ENCODE data around the gene KLHL8.

KLHL8 gene

GRCh38 chr4:87220094-87220822, at the start of gene KLHL8:
TSS of gene KLHL8 (minus strand) at chr4:87220618. CDS start at chr4:87195539, 25,079 bp downstream.
- no peak for FAIRE-seq

GRCh38 chr4:87270144-87270543, 49.7 kb upstream of the KLHL8 start:
- no peak for FAIRE-seq

GRCh38 chr4:87268411-87268810, 48.0 kb upstream of the KLHL8 start:
- no peak for FAIRE-seq

DNA sequence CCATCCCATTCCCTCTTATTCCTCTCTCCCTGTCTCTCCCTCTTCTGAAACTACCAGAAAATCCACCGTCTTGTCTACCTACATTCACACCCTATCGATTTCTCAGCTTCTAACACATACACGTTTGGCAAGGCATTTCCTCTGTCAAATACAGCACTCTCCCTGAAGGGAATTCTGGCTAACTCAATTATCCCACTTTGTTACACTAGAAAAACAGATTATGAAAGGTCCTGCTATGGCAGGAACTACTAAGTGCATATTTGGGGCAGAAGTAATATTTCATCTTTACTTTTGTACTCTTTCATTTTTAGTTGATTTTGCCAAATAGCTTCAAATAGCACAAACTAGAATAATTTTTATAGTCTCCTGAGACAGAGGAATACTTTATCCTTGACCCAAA, 46.6 kb upstream of the KLHL8 start:
- no peak for FAIRE-seq

DNA sequence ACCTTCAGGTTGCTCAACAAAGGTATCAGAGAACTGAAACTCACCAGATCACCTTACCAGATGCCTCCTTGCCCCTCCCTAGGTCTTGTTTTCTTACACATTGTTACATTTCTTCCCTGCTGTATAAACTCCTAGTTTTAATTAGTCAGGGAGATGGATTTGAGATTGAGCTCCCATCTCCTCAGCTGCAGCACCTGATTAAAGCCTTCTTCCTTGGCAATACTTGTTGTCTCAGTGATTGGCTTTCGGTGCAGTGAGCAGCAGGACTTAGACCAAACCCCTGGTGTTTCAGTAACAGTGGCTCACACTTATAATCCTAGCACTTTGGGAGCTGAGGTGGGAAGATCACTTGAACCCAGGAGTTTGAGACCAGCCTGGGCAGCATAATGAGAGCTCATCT, 42.5 kb upstream of the KLHL8 start:
- FAIRE-seq: no peak

DNA sequence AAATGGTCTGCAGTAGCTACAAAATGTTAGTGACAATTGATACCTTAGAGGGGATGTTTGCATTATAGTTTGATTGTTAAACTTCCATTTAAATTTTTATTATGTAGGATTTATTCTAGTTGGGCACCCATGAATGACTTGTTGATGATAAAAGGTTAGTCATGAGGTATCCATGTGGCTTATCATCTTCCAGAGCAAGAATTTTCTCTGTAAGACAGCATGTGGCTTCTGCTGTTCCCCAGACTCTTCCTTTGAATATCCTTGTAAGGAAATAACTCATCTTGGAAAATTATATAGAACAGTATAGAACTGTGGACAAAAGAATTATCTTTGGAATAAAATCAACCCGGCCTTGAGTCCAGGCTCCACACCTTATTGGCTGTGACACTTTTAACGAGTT, 40.1 kb upstream of the KLHL8 start:
- no peak for FAIRE-seq

DNA sequence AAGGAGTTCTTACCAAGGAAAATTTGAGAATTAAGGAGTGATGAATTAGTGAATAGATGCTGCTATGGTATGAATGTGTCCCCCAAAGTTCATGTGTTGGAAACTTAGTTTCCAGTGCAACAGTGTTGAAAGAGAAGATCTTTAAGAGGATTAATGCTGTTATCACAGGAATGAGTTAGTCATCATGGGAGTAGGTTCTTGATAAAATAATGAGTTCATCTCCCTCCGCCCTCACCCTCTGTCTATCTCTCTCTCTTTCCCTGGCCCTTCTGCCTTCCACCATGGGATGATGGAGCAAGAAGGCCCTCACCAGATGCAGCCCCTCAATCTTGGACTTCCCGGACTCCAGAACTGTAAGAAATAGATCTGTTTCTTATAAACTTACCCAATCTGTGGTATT, 38.3 kb upstream of the KLHL8 start:
- FAIRE-seq: no peak

DNA sequence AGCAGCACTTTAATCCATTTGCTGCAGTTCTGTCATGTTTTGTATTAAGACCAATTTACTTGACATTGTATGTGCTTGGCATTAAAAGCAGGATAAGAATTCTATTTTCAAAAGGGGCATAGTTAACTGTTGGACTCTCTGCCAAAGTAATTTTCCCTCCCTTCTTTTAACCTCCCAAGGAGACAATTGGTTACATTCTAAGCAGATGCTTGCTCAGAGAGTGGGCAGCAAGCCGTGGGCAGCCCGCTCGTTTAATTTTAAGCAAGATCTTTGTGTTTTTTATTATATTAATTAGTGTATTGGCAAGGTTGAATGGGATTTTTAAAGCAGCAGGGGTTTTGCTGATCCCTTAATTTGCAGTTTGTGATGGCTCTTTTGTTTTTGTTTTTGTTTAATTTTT, 37.1 kb upstream of the KLHL8 start:
- FAIRE-seq: no peak

- FAIRE-seq: no peak
Observed at GRCh38 chr4:87255755-87256154, 35.3 kb upstream of the KLHL8 start.

GRCh38 chr4:87251106-87251505, 30.7 kb upstream of the KLHL8 start:
- no peak for FAIRE-seq

DNA sequence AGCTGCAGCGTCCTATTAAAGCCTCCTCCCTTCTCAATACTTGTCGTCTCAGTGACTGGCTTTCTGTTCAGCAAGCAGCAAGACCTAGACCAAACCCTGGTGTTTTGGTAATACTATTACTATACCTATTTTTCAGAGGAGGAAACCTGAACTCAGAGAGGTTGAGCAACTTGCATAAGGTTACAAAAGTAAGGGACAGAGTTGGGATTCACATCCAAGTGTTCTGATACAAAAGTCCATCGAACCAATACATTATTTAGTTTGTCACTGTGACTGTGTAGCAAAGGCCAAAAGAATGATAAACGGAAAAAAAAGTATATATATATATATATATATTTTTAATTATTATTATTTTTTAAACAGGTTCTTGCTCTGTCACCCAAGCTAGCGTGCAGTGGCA, 29.9 kb upstream of the KLHL8 start:
- no peak for FAIRE-seq

GRCh38 chr4:87249332-87250019, 29.1 kb upstream of the KLHL8 start:
- peak; percentile 24 for FAIRE-seq

DNA sequence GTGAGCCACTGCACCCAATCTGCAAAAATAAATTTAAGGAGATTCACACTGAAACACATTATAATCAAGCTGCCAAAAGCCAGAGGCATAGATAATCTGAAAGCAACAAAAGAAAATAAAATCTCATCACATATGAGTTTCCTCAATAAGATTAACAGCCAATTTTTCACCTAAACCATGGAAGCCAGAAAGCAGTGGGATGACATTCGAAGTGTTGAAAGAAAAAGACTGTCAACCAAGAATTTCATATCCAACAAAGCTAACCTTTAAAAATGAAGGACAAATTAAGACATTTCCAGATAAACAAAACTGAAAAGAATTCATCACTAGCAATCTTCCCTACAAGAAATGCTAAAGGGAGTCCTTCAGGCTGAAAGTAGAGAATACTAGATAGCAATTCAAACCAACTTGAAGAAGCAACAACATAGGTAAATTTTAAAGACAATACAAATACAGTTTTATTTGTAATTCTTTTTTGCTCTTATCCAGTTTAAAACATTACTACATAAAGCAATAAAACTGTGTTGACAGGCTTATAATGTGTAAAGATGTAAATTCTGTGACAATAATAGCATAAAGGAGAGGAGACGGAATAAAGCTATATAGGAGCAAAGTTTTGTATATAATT, 23.1 kb upstream of the KLHL8 start:
- no peak for FAIRE-seq

GRCh38 chr4:87241336-87241735, 20.9 kb upstream of the KLHL8 start:
- no peak for FAIRE-seq

DNA sequence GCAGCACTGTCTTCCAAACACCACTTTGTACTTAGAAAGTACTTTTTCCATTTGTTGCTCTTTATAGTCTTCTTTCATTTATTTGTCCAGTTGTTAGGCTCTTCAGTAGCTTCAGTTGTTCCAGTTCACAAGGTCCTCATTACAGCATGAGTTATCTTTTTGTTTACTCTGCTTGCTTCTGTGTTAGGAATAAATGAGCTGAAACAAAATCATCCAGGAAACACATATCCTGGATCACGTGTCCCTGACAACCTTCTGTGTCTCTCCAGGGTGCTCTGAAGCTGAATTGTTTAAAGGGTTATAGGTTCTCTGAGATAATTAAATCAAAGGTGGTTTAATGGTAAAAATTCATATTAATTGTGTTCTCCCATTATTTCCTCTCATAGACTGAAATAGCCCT, 19.9 kb upstream of the KLHL8 start:
- no peak for FAIRE-seq

GRCh38 chr4:87239821-87240220, 19.4 kb upstream of the KLHL8 start:
- FAIRE-seq: no peak

- FAIRE-seq: no peak
Observed at GRCh38 chr4:87239194-87239593, 18.8 kb upstream of the KLHL8 start.

DNA sequence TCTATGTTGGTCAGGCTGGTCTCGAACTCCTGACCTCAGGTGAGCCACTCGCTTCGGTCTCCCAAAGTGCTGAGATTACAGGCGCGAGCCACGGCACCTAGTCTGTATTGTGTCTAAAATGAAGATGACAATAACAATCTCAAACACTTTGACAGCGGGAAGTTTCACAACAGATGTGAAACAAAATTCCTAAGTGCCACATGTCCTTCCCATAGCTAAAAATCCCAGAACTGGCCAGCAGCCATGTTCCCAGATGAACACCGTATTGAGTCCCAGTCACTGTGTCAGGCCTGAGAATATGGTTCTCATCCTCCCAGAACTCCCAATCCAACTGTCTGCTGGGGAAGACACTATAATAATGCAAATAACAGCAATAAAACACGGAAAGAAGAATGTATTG, 16.4 kb upstream of the KLHL8 start:
- FAIRE-seq: no peak

GRCh38 chr4:87235020-87235671, 14.7 kb upstream of the KLHL8 start:
- peak; percentile 51 for FAIRE-seq

DNA sequence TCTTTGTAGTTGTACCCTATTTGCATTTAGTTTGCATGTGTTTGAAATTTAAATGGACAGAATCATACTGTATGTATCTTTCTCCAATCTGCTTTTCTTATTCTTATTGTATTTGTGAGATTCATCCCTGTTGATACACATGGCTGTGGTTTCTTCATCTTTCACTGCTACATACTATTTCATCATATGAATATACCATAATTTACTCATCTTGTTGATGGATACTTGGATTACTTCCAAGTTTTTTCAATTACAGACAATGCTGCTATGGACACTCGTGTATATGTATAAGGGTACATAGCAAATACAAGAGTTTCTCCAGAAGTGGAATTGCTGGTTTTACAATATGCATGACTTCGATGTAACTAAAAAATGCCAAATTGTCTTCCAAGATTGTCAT, 11.8 kb upstream of the KLHL8 start:
- FAIRE-seq: no peak

- FAIRE-seq: no peak
Observed at GRCh38 chr4:87230806-87231205, 10.4 kb upstream of the KLHL8 start.

GRCh38 chr4:87229979-87230378, 9.6 kb upstream of the KLHL8 start:
- FAIRE-seq: no peak

DNA sequence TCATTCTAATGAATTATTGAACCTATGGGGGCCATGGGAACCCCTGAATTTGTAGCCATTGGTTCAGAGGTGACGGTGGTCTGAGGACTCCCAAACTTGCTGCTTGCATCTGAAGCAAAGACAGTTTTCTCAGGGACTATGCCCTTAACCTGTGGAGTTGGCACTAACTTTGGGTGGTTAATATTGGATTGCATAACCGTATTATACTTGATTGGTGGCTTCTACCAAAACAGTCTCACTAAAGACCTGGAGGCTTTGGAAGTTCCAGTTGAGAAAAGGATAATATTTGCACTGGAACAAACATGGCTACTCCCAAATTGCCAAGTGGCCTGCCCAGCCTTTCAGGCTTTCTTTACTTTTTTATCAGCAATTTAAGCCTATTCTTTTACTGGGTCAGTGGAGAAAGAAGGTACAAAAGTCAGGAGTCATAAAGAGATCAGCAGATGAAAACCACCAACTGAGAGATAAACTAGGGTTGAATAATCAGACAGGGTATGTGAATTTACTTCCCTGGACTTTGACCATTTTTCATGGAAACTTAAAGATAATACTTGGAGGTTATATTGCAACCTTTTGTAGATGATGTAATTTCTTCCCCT, 7.9 kb upstream of the KLHL8 start:
- peak; percentile 60 for FAIRE-seq

Data from colon (tissue), 2 donors.